GM18519 (cell line): ENCODE measurements around the gene TENM4.

Source experiments
- ATAC-seq: cut with Tn5 transposase; IDR thresholded peaks from one replicate; pipeline ENCODE4 v1.9.1; 2021; ENCODE audit warnings: mild to moderate bottlenecking, moderate library complexity; ENCODE audit not compliant: unreplicated experiment, low FRiP score

The TENM4 gene

DNA sequence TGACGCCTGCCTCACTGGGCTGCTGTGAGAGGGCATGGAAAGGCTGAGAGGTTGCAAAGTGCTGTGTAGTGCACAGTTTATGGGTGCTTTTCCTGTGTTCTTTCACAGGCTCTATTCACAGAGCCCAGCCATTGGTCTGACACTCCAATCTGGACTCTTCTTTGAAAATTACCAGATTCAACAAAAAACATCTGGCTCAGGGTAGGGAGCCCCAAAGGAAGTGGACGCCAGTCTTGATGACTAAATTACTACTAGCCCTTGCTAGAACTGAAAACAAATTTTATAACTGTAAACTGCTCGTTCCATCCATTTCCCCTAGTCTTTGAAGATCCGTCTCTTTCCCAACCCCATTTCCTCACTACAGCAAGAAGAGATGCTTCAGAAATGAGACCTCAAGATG, 178.6 kb downstream of the TENM4 start:
- no peak for ATAC-seq

DNA sequence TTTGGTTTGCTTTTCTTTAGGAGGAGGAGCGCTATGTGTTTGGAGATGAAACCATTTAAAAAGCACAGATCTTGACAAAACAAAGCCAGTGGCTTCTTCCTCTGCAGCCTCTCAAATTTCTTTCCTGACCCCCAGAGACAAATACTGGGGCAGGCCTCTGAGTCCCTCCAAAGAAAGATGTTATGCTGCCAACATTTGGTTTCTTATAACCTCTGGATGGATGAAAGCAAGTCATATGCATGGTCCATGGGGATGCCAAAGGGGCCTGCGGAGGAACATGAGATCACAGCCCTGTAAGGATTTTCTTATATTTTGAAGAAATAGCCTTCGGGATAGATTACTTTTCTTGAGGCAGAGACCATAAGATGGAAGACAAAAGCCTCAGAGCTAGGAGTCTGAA, 179.1 kb downstream of the TENM4 start:
- ATAC-seq, result no peak

- no peak for ATAC-seq
These were observed 181.0 kb downstream of the TENM4 start for GRCh38 chr11:79259800-79260199.

DNA sequence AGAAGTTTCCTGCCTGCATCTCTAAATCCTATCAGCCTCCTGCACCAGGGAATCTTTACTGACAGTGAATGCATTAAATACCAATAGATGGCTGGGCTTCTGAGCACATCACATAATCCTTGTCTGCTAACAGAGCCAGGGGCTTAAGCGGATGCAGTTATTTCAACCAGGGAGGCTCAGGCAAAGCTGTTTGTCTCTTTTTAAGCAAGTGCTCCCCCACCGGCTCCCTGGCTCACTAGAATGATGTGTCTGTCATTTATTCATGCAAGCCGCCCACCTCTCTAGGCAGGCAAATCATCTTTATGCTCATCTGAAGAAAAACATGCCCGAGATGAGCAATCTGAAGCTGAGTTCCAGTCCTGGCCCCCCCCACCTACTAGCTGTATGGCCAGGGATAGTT, 182.3 kb downstream of the TENM4 start:
- ATAC-seq, result no peak

GRCh38 chr11:79255965-79256364, 184.9 kb downstream of the TENM4 start:
- ATAC-seq, result no peak

DNA sequence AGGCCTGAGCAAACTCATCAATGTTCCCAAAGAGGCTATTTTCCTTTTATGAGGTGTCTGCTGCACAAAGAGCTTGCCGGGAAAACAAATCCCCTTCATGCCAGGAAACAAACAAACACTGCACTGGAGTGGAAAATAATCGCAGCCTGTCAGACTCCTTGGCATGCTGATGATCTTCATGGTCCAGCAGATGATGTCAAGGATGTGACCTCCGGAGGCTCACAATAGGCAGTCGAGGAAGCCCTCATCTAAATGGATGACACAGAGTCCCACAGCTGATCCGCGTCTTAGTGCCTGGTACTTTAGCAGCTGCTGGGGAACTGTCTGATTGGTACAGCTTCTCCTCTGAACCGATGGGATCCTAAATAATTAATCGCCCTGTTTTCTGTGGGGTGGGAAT, 187.6 kb downstream of the TENM4 start:
- no peak for ATAC-seq

- ATAC-seq, result no peak
These were observed 191.4 kb downstream of the TENM4 start for GRCh38 chr11:79249295-79249993.

GRCh38 chr11:79244798-79245197, 196.0 kb downstream of the TENM4 start:
- ATAC-seq, result no peak

DNA sequence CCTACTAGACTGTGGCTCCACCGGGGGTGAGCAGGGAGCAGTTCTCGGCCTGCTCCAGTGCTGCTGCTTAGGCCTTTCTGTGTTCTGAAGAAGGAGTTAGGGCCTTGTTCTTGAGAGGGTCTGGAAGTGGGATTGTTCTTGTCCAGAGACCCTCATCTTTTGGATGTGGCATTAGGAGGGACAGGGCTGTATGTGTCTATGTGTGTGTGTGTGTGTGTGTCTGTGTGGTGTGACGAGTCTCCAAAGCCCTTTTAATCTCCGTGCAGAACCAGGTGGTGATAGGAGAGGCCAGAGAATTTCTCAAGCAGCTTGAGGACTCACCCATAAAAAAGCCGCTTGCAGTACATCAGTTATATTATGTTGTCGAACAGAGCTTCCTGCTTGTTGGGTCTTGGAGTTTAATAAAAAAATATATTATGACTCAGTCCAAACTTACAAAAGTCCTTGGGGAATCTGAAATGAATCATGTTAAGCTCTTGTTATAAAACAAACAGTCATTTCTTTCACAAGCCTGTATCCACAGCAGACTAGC, 196.5 kb downstream of the TENM4 start:
- ATAC-seq, result no peak

- no peak for ATAC-seq
These were observed 197.2 kb downstream of the TENM4 start for GRCh38 chr11:79243422-79244210.

DNA sequence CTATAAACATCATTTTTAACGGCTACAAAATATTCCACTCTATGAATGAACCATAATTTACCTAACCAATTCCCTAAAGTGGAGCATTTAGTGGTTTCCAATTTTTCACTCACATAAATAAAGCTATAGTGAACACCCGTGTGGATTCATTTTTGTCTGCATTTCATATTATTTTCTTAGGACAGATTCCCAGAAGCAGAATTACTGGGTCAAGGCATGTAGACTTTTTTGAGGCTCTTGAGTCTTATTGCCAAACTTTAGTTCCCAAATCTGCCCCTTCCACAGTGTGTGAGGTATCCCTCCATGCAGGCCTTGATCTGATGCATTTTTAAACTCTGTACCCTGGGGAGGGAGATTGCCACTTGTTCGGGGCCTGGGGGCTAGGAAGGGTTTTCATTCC, 198.2 kb downstream of the TENM4 start:
- ATAC-seq, result no peak

DNA sequence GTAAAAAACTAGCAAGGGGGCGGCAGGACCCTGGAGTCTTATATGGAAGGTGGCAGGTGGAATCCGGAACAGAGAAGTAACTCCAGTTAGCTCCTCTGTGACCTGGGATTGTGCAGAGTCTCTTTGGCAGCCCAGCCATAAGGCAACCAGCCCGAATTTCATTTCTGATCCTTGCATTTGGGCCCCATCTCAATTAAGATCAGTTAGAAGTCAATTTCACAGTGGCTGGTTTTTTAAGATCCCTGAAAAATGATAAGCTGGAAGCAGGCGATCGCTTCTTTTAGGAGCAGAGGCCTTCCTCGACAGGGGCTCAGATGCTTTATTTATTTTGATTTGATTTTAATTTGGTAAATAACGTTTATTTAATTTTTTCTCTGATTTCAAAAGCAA, 199.0 kb downstream of the TENM4 start:
- ATAC-seq, result no peak

DNA sequence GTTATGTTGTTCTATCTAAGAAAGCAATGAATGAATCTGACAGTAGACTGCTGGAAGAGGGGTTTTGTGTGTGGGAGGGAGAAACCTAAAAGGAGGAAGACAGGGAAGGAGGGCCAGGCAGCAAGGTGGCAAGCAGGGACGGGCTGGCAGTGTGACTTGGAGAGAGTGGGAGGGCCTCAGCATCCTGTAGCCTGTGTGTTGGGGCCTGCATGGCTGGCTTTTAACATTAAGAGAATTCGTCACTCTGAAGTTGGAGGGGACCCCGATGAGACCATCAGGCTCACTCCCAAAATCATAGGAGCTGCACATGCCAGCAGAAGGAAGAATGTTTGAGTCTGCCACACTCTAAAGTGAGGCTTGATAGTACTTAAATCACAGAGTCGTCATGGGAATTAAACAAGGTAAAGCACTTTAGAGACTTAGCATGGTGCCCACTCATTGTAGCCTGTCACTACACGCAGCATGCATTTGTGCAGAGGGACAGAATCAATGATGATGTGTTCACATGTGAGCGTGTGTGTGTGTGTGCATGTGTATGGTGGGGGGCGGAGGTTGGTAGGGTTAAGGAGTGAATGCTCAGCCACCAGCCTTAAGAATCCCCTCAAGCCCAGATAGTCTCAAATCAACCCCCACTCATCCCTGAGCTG, 199.5 kb downstream of the TENM4 start:
- no peak for ATAC-seq

DNA sequence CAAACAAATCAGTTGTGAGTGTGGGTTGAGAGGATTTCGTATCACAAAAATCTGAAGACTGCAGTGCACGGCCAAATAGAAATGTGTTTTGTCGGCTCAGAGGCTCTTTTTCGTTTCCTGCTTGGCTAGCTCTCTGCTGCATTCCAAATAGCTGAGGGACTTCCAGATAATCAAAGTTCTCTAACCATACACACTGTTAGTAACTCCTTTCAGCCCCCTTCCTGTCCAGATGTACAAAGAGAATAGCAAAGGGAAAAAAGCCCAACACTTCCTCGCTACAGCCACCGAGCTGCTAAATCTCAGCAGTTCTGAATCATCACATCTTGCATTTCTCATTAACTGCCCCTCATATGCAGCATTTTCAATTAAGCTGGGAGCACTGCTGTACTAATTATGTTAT, 203.1 kb downstream of the TENM4 start:
- ATAC-seq, result no peak

- no peak for ATAC-seq
These were observed 203.7 kb downstream of the TENM4 start for GRCh38 chr11:79237091-79237490.

DNA sequence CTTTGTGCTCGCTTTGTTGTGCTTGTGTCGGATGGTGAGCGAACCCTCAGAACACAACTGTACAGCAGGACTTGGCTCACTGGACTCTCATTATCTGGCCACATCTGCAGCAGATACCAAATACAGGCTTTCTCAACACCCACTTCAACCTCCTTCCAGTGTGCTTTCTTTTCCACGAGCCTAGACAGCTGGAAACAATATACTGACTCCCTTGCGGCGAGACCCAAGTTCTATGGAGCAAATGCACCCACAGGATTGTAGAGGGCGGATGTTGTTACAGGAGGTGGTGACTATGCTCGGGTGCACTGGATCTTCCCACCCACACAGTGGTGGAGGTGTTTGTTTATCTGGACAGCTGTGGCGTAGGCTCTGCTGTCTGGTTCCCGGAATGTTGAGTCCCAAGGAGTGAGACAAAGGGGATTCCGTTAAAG, 204.3 kb downstream of the TENM4 start:
- ATAC-seq, result no peak

- ATAC-seq, result no peak
These were observed 205.1 kb downstream of the TENM4 start for GRCh38 chr11:79235696-79236095.

DNA sequence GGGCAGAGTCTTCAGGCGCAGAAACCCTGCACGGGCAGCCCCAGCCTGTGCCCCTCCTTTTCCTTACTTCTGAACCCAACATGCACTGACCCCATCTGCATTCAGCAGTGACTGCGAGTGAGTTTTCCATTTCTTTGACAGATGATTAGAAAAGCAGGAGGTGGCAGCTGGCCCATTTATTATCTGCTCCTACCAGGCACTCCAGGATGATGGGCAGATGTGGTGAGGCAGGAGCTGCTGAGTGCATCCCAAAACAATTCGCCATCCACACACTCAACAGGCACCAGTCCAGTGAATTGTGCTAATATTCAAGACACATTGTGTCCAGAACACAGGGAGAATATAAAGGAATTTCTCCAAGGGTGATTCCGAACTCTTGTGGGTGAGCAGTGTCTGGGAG, 208.5 kb downstream of the TENM4 start:
- ATAC-seq, result no peak

GRCh38 chr11:79229047-79229446, 211.8 kb downstream of the TENM4 start:
- ATAC-seq, result no peak

- ATAC-seq, result no peak
These were observed 212.8 kb downstream of the TENM4 start for GRCh38 chr11:79227767-79228755.
